NCI-H1417 (cell line): ENCODE data around the gene ANGPTL2.

Source experiments
- DNase-seq, 3 experiments: peaks; one replicate each; lab custom pipeline; 2025; lab: John Stamatoyannopoulos, UW

ANGPTL2 gene

DNA sequence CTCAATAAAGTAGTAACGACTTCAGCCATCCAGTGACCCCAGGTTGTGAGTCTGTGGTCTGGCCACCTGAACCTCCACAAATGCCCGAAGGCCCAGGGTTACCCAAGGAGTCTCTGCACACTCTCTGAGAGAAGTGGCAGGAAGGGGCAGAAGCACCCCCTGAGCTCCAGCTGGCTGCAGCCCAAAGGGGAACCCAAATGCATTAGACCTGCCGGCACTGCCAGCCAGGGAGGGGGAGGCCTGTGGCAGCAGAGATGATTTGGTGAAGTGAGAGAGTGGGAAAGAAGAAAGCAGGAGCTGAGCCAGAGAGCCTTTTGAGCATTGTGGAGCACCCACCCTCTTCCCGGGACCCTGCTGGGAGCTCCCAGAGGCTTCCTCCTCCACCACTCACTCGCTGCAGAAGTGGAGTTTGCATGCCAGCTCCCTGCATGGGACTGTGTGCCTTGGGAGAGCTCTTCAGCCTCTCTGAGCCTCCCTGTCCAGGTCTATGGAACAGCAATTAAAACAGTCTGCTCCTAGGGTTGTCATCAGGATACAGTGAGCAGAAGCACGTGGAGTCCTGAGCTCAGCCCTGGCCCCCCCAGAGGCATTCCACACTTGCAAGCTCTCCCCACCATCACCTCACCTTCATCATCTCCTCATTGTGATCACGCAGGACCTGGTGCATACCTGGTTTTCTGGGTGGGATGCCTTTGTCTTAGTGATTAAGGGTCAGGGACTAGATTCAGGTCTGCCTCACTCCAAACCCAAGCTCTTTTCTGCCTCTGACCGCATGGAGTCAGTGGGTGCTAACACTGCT is 13.8 kb upstream of the ANGPTL2 start:
- DNase-seq = no peak

DNA sequence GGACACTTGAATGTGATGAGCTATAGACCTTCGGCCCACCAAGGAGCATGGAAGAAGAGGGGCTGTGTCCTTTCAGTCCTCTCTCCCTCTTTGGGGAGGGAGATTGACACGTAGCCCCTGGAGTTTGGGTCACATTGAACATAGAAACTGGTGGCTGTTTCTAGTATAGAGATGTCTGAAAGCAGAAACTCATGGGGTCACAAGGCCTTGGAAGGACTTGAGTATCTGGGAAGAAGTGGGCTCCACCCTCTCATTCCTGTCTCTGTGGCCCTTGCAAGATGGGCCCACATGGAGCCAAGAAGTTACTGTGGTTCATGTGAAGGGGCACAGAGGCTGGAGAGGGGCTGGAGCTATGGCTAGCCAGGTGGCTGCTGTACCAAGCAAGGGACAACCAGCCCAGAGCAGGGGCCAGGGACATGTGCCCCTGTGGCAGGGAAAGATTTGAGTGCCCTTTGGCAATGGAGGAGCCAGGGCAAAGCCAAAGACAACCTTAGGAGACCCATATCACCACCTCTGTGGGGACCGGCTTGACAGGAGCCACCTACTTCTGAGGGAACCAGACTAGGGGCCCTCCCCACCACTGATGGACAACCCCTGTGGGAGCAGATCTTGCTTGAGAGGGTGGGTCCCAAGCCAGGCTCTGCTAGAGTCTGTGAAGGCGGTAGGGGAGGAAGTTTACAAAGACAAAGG is 12.8 kb upstream of the ANGPTL2 start:
- DNase-seq = no peak

DNA sequence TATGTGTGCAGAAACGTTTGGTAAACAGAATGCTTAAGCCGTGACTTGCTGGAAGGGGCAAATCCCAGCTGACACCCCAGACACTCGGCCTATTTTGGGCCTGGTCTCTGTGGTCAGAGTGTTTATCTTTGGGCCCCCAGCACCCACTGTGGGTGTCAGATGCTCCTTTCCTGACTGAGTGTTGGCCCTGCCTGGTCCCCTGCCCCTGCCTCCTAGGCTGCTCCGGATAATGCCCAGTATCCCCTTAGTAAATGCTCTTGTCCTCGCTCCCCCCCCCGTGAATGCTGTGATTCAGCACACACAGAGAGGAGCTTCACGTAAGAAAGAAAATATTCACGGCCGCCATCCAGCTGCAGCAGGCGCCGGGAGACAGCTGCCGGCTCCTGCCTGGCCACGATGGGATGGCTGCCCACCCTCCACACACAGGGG is 11.3 kb upstream of the ANGPTL2 start:
- DNase-seq = peak; percentile 5 to 70 (median 52)

DNA sequence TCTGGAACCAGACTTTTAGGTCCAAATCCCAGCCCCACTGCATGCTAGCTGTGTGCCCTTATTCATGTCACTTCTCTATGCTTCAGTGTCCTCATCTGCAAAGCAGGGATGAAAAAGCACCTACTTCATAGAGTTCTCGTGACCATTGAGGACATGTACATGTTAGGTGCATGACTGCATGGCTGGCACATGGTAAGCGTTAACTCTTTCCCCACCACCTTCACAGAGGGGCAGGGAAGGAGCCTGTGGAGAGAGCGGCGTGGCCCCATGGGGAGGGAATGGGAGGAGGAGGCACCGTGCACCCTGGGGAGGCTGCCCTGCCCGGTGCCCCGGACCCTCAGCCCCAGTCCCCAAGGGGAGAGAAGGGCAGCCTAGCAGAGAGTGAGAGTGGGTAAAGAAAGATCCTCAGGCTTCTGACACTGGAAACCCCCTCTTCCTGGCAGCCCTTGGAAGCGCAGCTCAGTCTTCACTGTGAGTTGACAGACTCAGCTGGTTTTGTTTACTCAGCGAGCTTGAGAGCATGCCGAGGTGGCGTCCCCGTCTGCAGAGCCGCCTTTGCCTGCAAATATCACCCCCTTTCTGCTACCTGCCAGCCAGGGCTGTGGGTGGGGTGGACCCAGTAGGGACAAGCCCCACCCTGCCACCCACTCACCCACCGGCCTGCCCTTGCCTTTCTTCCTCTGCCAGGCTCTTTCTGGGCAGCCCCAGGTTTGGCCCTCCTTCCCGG is 10.6 kb upstream of the ANGPTL2 start:
- DNase-seq = peak; percentile 57 to 86 (median 64)

DNA sequence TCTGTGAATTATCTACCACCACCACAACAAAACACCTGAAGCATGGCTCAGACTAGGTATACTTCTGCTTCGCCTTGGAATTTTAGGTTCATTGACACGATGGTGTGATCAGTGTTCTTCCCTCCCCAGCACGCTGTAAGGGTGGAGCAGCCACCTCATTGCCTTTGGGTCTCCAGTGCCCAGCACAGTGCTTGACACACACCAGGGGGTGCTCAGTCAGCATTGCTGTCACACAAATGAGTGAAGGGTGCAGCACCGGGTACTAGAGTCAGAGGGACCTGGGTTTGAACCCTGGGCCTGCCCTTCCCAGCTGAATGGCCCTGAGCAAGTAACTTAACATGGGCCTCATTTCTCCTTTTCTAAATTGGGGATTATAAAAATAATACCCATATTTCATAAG is 9.9 kb upstream of the ANGPTL2 start:
- no peak for DNase-seq

DNA sequence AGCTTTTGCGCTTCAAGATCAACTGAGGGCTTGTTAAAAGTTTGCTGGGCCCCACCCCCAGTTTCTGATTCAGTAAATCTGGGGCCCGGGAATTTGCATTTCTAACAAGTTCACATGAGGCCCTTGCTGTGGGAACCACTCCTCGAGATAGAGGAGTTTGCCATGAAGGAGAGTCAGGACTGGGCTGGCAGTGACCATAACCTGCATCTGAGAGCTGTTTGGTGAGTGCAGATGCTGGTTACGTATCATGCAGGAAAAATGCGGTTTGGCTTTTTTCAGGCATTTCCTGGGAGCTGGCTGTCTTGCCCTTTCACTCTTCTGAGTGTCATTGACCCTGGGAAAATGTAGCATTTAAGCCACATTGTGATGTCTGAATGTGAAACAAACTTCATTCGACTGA is 9.4 kb upstream of the ANGPTL2 start:
- no peak for DNase-seq

DNA sequence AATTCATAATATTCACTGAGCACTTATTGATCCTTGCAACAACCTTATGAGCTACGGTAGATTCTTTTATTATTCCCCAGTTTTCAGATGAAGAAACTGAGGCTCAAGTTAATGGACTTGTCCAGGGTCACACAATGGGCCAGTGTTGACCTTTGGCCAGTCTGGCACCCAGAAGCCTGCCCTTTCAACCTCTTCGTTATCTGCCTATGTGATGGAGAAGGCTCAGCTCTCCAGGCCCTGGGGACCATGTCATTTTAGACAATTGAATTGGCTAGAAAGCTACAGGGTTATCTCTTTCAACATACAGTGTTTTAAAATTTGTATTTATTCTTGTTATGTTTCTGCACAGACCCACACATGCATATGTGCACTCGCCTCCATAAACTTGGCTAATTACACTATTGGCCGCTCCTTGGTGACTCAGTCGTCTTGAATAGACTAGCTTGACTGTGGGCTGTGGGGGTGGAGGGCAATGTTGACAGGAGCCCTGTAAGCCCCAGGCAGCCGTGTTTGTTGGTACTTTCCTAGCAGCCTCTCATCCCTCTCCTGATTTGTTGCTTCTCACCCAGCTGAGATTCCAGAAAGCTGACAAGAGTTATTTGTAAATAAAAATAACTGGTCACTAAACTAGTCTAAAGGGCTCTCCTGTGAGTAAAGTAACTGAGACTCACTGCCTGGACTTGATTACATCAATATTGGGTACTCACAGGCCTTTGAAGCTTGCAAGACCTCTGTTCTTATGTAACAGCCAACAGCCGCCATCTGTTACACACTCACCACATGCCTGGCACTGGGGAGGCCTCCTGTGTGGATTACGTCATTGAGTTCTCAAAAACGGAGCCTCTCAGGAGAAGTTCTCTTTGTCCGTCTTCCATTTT is 8.5 kb upstream of the ANGPTL2 start:
- DNase-seq = peak in 2 of 3 experiments; percentile 8 to 49

DNA sequence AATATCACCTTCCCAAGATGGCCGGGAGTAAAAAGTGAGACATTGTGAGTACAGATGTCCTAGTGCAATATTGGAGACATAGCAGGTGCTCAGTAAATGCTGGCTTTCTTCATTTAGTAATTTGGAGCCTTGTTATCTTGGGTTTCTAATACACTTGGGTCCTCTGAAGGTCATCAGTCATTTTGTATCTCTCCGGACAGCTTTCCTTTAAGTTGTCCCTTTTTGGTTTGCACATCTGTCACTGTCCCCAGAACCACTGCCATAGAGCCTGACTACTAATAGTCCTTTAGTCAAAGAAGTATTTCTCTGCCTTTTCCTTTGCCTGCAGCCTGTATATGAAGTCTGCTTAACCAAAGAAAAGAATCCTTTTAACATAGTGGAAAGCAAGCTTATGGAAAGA is 7.8 kb upstream of the ANGPTL2 start:
- DNase-seq = no peak

DNA sequence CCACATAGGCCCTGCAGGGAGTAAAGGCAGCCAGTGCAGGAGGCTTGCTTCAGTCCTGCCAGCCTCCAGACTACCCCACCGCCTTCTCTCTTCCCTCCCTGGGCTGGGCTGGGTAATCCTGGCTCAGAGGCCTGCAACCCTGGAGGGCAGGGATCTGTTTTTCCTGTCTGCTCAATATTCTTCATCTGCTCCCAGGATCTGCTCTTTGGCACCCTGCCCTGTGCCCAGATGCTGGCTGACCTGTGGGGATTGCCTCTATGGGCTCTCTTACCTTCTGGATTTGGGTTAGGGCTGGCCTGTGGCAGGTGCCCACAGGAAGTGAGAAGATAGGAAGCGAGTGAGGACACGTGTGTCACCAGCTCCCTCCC is 7.3 kb upstream of the ANGPTL2 start:
- no peak for DNase-seq

DNA sequence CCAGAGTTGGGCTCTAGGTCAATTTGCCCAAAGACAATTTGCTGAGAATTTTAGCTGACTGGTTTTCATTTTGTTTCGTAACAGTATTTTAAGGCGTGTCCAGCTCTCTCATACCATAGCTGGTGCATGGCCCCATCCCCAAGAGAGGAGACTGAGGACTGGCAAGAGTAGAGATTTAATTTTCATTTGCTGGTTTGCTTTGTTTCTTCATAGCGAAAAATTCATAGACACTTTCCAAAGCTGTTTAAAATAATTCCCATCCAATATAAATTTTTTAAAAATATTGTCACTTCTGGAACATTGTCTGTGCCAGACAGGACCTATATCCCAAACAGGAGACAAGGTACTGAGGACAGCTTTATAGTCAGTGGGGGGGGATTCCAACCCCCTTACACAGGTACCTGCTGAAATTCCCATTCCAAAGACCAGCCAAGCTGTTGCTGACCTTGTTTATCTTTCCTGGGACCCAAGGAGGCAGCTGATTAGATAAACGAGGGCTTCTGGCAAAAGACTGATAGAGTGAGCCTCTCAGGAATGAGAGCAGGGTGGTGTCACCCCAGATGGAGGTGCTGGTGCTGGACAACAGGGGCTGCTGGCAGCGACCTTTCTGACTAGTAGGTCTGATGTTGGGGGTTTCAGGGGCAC is 6.8 kb upstream of the ANGPTL2 start:
- DNase-seq = no peak

DNA sequence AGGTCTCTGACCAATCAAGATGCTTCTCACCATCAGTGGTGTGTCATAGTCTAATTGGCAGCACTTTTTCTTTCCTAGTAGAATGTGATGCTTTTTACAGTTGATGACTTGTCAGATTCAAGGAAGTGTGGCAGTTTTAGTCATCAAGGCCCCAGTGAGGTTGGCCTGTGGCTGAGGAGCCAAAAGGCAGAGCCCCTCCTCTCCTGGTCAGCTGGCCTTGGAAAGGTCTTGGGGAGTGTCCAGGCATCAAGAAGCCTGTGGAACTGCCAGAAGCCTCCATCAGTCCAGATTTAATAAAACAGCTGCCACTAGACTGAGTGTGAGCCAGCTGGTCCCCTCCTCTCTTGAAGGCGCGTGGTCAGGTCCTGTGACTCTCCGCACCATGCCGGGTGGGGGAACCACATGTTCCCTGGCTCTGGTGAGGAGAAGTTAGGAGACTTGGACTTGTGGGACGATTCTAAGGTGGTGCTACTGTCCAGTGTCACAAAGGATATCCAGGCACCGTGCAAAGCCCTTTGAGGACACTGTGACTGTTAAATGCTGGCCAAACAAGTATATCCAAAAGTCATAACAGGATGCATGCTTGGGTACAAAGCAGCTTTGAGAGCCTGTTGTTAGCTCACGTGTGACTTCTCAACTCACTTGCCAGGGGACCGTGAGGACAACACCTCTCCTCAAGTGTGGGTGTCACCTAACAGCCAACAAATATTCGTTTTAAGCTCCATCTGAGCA is 6.1 kb upstream of the ANGPTL2 start:
- peak in 1 of 3 experiments; percentile 19 for DNase-seq

DNA sequence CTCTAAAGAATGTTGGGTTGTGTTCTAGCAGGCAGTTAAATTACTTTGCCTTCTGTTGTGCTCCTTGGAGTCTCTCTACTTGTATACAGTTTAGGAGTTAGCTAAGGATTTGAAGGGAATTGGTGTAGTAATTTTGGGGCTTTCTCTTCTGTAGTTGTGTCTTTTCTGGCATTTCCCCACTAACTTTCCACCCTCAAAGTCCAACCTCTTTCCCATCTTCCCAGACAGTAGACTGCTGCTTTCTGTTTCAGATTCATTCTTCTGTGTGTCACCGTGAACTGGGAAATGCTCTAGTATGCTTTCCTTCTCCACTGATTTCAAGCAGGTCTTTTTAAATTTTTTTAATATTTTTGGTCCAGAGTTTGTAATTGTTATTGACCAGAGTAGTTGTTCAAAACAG is 4.5 kb upstream of the ANGPTL2 start:
- DNase-seq = no peak

DNA sequence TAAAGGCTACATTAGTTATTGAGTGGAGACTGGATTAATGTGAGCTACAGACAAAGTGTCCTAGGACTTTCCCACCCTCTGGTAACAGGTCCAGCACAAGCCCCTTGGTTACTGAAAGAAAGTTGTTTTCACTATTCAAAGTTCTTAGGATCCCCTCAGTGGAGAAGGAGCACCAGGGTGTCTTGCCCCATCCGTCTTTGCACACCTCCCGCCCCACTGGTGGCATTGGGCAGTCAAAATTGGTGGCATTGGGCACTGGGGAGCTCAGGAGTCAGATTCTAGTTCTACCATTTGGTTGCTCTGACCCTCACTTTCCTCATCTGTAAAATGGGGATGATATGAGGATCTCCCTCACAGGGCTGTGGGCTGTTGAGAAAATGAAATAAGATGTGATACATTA is 2.4 kb upstream of the ANGPTL2 start:
- no peak for DNase-seq

DNA sequence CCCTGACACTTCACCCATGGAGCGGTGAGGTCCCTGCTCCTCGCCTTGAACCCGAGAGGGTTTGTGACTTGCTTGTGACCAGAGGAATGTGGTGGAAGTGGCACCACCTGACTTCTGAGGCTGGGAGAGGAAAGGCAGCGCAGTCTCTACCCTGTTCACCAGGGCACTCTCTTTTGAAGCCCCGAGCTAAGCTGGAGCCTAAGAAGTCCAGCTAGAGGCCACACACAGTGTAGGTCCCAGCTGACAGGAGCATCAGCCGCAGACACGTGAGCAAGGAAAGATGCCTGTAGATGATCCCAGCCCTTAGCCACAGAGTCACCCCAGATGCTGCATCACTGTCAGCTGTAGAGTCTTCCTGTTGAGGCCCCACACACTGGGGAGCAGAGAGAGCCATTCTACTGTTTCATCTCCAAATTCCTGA is 1.7 kb upstream of the ANGPTL2 start:
- no peak for DNase-seq

DNA sequence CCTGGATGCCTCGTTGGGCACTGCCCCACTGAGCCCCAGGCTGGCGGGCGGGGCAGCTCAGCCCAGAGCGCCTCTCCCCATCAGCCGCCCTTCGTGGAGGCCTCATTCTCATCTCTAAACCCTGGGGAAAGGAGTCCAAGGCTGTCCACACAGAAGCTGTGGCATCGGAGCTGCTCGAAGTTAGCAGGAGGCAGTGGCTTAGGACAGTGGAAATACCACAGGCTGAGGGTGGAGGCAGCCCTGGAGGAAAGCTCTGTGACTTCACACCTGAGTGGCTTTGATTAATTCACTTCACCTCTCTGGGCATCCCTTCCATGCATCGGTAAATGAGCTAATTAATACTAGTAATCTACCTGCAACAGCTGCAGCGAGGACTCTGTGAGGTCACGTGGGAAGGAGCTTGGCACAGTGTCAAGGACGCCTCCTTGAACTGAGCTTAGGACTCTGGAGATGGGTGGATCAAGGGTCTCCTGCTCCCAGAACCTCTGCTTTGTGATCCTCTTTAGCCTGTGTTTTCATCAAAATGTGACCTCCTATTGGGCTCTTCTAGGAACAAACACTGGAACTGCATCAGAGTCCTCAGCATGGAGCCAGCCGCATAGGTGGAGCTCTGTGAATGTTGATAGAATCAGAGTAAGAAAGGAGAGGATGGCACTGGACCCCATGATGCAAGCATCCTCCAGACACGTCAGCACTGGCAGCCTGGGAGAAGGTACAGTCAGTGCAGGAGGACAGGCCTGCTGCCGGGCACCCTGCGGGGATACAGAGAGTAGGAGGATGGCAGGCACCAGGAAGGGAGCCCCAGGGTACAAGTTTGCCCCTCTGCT is 842 bp upstream of the ANGPTL2 start:
- peak; percentile 75 to 92 (median 83) for DNase-seq

DNA sequence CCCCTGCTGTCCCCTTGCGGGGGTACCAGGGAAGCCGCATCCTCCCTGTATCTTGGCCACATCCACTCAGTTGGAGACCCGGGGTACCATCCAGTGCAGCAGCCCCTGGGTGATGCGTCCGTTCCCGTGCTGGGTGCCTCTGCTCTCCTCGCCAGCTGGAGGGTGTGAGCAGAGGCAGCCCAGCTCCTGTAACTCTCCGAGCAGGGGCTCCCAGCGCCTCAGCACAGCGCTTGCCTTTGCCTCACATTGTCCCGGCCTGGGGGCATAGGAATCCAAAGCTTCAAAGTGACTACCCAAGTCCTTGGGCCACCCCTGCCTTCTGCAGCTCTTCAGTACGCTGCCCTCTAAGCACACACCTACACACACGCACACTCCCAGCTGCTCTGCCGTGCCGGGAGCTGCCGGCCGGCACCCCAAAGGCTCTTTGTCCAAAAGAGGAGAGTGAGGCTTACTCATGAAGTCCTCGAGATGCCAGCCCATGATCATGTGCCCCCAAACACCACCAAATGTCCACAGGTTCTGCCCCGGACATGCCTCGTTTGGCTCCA is 733 bp downstream of the ANGPTL2 start:
- peak in 2 of 3 experiments; percentile 30 to 59 for DNase-seq

DNA sequence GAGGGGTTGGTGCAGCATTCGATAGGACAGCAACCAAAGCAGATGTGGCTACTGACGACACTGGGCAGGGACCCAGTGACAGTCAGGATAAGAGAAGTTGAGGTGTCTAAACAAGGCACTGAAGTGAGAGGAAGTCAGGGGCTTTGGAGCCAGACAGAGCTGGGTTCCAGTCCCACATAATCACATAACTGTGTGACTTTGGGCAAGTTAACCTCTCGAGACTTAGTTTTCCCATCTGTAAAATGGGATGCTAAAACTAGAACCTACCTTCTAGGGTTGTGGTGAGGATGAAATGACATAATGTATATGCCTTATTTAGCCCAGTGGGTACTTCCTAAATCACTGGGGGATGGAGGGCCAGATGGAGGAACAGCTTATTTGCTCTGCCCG is 3.1 kb downstream of the ANGPTL2 start:
- DNase-seq = no peak

DNA sequence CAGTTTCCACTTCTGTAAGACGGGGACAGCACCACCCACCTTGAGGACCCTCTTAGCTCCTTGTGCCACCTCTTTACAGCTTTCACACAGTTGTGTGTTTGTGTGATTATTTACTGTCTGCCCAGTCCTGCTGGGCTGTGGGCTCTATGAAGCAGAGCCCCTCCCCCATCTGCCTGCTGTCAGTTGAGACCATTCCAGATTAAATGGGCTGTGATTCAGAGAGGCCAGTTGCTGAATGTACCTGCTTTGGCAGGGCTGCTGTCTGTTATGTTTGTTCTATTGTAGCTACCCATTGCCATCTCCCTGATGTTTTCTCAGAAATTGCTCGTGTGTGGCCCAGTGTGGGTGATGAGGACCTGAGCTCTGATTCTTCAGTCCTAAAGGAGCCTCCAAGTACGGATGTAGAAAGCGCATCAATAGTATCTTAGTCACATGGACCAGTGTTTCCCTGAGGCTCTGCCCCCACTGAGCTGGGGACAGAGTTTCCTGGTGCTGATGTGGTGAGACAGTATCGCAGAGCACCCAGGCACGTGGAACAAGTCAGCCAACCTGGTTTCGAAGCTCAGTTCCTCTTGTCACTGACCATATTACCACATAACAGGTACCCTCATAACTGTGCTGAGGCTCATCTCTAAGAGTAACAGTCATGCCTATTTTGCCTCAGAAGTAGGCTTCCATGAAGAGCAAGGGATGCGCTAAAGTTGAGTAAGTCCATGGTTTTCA is 3.7 kb downstream of the ANGPTL2 start:
- DNase-seq = no peak

DNA sequence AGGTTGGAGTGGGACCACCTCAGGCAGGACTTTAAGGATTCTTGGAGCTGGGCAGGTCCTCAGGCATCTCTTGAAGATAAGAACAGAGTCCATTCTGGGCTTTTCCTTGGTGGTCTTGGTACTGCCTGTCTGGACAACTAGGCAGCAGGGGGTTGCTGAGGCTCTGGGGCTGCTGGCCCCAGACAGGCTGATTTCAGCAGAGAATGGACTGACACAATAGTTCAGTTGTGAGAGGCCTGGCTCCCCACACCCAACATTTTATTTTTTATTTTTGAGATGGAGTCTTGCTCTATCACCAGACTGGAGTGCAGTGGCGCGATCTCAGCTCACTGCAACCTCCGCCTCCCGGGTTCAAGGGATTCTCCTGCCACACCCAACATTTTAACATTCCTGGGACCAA is 4.6 kb downstream of the ANGPTL2 start:
- DNase-seq = no peak
